H1 (cell line): ENCODE measurements around the gene ZDHHC11. TPM values are rescaled to one million over a fixed set of nuclear protein-coding genes. Genes with fewer than 3 reads are reported as not detected.
"Not testable (repeated sequence)": the region's sequence is repeated elsewhere in the genome, so short reads cannot be mapped to it uniquely, and the experiment has no call there.

ENCODE experiments used
- CTCF ChIA-PET: fragments of 300-600 bp; sonication (Branson Sonifier 250); formaldehyde crosslinking; loops from one replicate; lab custom pipeline; 2021; ENCODE audit not compliant: partially characterized antibody; lab: Charles Lee
- POLR2A ChIA-PET: fragments of 300-600 bp; sonication (Branson Sonifier 250); formaldehyde crosslinking; loops from one replicate; lab custom pipeline; 2021; ENCODE audit warnings: inconsistent platforms; ENCODE audit not compliant: partially characterized antibody; lab: Charles Lee
- DNase-seq, 2 experiments: peaks; one replicate each; pipeline versions ENCODE4 v3.0.0 to v3.0.0-alpha.2; 2010 to 2022; ENCODE audit warnings: low spot score in 2 of 2, low read depth in 1 of 2, mixed read lengths in 1 of 2
- FAIRE-seq: peaks from 2 replicates; lab custom pipeline; 2011; peaks lifted over from hg19 to GRCh38; lab: Jason Lieb, UNC
- H2AFZ ChIP-seq: 2 replicates; pipeline ENCODE4 v1.8.1; 2012; ENCODE audit warnings: low read length, inconsistent platforms
- H2AK5ac ChIP-seq: 2 replicates; pipeline ENCODE4 v1.6.1; 2013; ENCODE audit warnings: low read depth, low read length
- H2BK120ac ChIP-seq: replicated peaks from 2 replicates; pipeline ENCODE3; 2013; ENCODE audit warnings: low read depth, low read length, inconsistent platforms
- H2BK12ac ChIP-seq: 2 replicates; pipeline ENCODE4 v1.6.1; 2013; ENCODE audit warnings: low read depth, low read length
- H2BK15ac ChIP-seq: 2 replicates; pipeline ENCODE4 v1.6.1; 2013; ENCODE audit warnings: low read length
- H2BK20ac ChIP-seq: 2 replicates; pipeline ENCODE4 v1.6.1; 2013; ENCODE audit warnings: low read length
- H2BK5ac ChIP-seq: 2 replicates; pipeline ENCODE4 v1.6.1; 2013; ENCODE audit warnings: low read depth, low read length
- H3K14ac ChIP-seq: 2 replicates; pipeline ENCODE4 v1.6.1; 2013; ENCODE audit warnings: inconsistent platforms; ENCODE audit not compliant: insufficient read length
- H3K18ac ChIP-seq: 2 replicates; pipeline ENCODE4 v1.6.1; 2013; ENCODE audit warnings: low read length; ENCODE audit errors: extremely low read depth
- H3K23ac ChIP-seq: 2 replicates; pipeline ENCODE4 v1.6.1; 2013; ENCODE audit warnings: inconsistent platforms; ENCODE audit not compliant: insufficient read length
- H3K23me2 ChIP-seq: 2 replicates; pipeline ENCODE4 v1.6.1; 2013; ENCODE audit warnings: low read depth, low read length
- H3K27ac ChIP-seq: 2 replicates; pipeline ENCODE4 v1.6.1; 2011; ENCODE audit warnings: low read depth, low read length, inconsistent platforms
- H3K27me3 ChIP-seq, 4 experiments: replicated peaks in 1 of 4; 1 replicate in 1 of 4; 2 replicates in 3 of 4; pipeline versions ENCODE4 v1.6.1 to v1.8.1; 2011 to 2013; ENCODE audit warnings: low read length in 3 of 4, mild to moderate bottlenecking in 3 of 4, inconsistent platforms in 2 of 4, mixed read lengths in 2 of 4, moderate library complexity in 1 of 4; ENCODE audit not compliant: control insufficient read depth in 3 of 4, insufficient read depth in 3 of 4; ENCODE audit errors: extremely low read depth in 1 of 4
- H3K36me3 ChIP-seq, 4 experiments: 2 replicates each; pipeline versions ENCODE4 v1.6.1 to v1.8.1; 2011 to 2013; ENCODE audit warnings: mild to moderate bottlenecking in 4 of 4, low read length in 3 of 4, moderate library complexity in 2 of 4, control low read depth in 1 of 4, inconsistent platforms in 1 of 4; ENCODE audit not compliant: insufficient read depth in 4 of 4, control insufficient read depth in 2 of 4
- H3K4ac ChIP-seq: replicated peaks from 2 replicates; pipeline ENCODE3; 2013; ENCODE audit warnings: low read length, low read depth, mixed read lengths, inconsistent platforms; ENCODE audit not compliant: insufficient read length
- H3K4me1 ChIP-seq, 4 experiments: replicated peaks in 1 of 4; 1 replicate in 1 of 4; 2 replicates in 3 of 4; pipeline versions ENCODE4 v1.6.1 to v1.8.1; 2011 to 2013; ENCODE audit warnings: low read length in 3 of 4, inconsistent platforms in 2 of 4, mixed read lengths in 1 of 4; ENCODE audit not compliant: insufficient read depth in 4 of 4, control insufficient read depth in 3 of 4
- H3K4me2 ChIP-seq, 2 experiments: 2 replicates each; pipeline versions ENCODE4 v1.6.1 to v1.8.1; 2011 to 2013; ENCODE audit warnings: low read depth in 2 of 2, low read length in 2 of 2, control low read depth in 1 of 2, inconsistent platforms in 1 of 2, mild to moderate bottlenecking in 1 of 2; ENCODE audit not compliant: insufficient read depth in 1 of 2
- H3K4me3 ChIP-seq, 4 experiments: fragments of 200-600, 300-600 bp in 1 of 4; sonication (generic), shearing (Covaris generic), sonication (Bioruptor Twin) in 1 of 4; 2 replicates each; pipeline versions ENCODE4 v1.5.1 to v1.8.1; 2011 to 2016; ENCODE audit warnings: low read length in 4 of 4, low read depth in 3 of 4, control low read depth in 2 of 4, inconsistent platforms in 2 of 4, mild to moderate bottlenecking in 2 of 4, mixed read lengths in 1 of 4, moderate library complexity in 1 of 4; ENCODE audit not compliant: insufficient read depth in 2 of 4; ENCODE audit errors: extremely low read depth in 1 of 4
- H3K56ac ChIP-seq: replicated peaks from 2 replicates; pipeline ENCODE3; 2013; ENCODE audit warnings: low read depth, mild to moderate bottlenecking, mixed read lengths, low read length, inconsistent platforms; ENCODE audit not compliant: insufficient read length
- H3K79me1 ChIP-seq: 2 replicates; pipeline ENCODE4 v1.6.1; 2013; ENCODE audit warnings: low read depth, low read length, control low read depth
- H3K79me2 ChIP-seq, 2 experiments: 2 replicates each; pipeline versions ENCODE4 v1.6.1 to v1.8.1; 2012 to 2013; ENCODE audit warnings: low read length in 2 of 2, mild to moderate bottlenecking in 2 of 2, inconsistent platforms in 1 of 2; ENCODE audit not compliant: insufficient read depth in 2 of 2, control insufficient read depth in 1 of 2
- H3K9ac ChIP-seq, 4 experiments: replicated peaks in 1 of 4; 1 replicate in 1 of 4; 2 replicates in 3 of 4; pipeline versions ENCODE4 v1.6.1 to v1.8.1; 2011 to 2013; ENCODE audit warnings: low read depth in 3 of 4, low read length in 3 of 4, control low read depth in 2 of 4, mild to moderate bottlenecking in 2 of 4, moderate library complexity in 2 of 4, inconsistent platforms in 1 of 4; ENCODE audit errors: extremely low read depth in 1 of 4
- H3K9me3 ChIP-seq, 2 experiments: 2 replicates each; pipeline versions ENCODE4 v1.6.1 to v1.8.1; 2012 to 2013; ENCODE audit warnings: mild to moderate bottlenecking in 2 of 2, moderate library complexity in 2 of 2, control low read depth in 1 of 2, inconsistent platforms in 1 of 2, low read depth in 1 of 2, low read length in 1 of 2, mixed read lengths in 1 of 2; ENCODE audit not compliant: insufficient read depth in 2 of 2
- H4K20me1 ChIP-seq, 2 experiments: replicated peaks in 1 of 2; 2 replicates each; pipeline versions ENCODE3 to v1.8.1; 2011 to 2013; ENCODE audit warnings: inconsistent platforms in 2 of 2, low read length in 2 of 2, mild to moderate bottlenecking in 1 of 2; ENCODE audit not compliant: insufficient read depth in 2 of 2, control insufficient read depth in 1 of 2
- H4K5ac ChIP-seq: 2 replicates; pipeline ENCODE4 v1.6.1; 2013; ENCODE audit warnings: low read length, low read depth, mixed read lengths, inconsistent platforms; ENCODE audit not compliant: insufficient read length
- H4K8ac ChIP-seq: 2 replicates; pipeline ENCODE4 v1.8.0; 2013; ENCODE audit warnings: mild to moderate bottlenecking, moderate library complexity, low read length, inconsistent platforms; ENCODE audit not compliant: insufficient read depth; ENCODE audit errors: extremely low read depth
- H4K91ac ChIP-seq: replicated peaks from 2 replicates; pipeline ENCODE3; 2013; ENCODE audit warnings: low read length, mixed read lengths, inconsistent platforms; ENCODE audit not compliant: insufficient read length
- WGBS, 2 experiments: shearing (Covaris generic) in 1 of 2; methylation state at CpG; one replicate each; pipeline versions ENCODE4 v1.1.6 to v1.1.7; 2013 to 2015; ENCODE audit warnings: low lambda C conversion rate in 2 of 2, mixed read lengths in 2 of 2, inconsistent platforms in 1 of 2, low coverage in 1 of 2, missing lambda C conversion rate in 1 of 2; ENCODE audit not compliant: insufficient replicate concordance in 2 of 2, insufficient coverage in 1 of 2, insufficient read length in 1 of 2; ENCODE audit errors: extremely low coverage in 1 of 2, missing lambda C conversion rate in 1 of 2; 5-methylcytosine and 5-hydroxymethylcytosine counted together
- polyA plus RNA-seq, 7 experiments: library from polyadenylated mRNA; depleted of rRNA in 3 of 7; stranded (reverse) in 5 of 7; unstranded in 2 of 7; fragments of >200 nt in 5 of 7; fragments of 200-250 nt in 2 of 7; gene quantifications; 1 replicate in 5 of 7; 2 replicates in 1 of 7; 4 replicates in 1 of 7; pipeline versions ENCODE4 v1.2.1 to v1.2.3, GENCODE V29; 2011 to 2013; ENCODE audit warnings: missing spikeins in 2 of 7, mixed read lengths in 2 of 7
- total RNA-seq: library from RNA; stranded (reverse); fragmentation: NEBNext Ultra II Directional; extraction: Animal tissue kit (Norgen Biotek cat#: 25700); gene quantifications from 2 replicates; pipeline ENCODE4 v1.2.1, GENCODE V29; 2021

The ZDHHC11 gene
- total and polyA plus RNA-seq, 2 of the 8 experiments (the other 6 are each of a cell fraction or from before 2014, with no cell fraction given), result 4.7 to 16.6 TPM

DNA sequence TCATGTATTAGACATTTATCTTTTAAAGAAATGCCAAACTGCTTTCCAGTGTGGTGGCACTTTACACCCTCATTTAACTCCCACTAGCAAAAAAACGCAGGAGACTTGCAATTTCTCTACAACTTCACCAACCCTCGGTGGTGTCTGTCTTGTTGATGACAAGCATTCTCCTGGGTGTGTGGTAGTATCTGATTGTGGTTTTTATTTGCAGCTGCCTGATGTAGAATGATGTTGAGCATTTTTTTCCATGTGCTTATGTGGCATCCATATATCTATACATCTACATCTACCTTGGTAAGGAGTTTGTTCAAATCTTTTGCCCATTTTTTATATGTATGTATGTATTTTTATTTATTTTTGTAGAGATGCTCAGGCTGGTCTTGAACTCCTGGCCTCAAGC, 16.8 kb downstream of the ZDHHC11 start:
- H4K91ac ChIP-seq, H2AFZ ChIP-seq, H2BK20ac ChIP-seq, POLR2A ChIA-PET, H2BK12ac ChIP-seq, H2BK5ac ChIP-seq, H4K5ac ChIP-seq, H3K18ac ChIP-seq, H3K4me1 ChIP-seq, H4K20me1 ChIP-seq, CTCF ChIA-PET, H3K9me3 ChIP-seq, H3K4ac ChIP-seq, H3K4me3 ChIP-seq, H3K36me3 ChIP-seq, DNase-seq, H3K9ac ChIP-seq, H4K8ac ChIP-seq, H3K79me2 ChIP-seq, H3K27ac ChIP-seq, H2AK5ac ChIP-seq, H3K23me2 ChIP-seq, H3K14ac ChIP-seq, H3K4me2 ChIP-seq, H2BK15ac ChIP-seq, H3K27me3 ChIP-seq, H3K56ac ChIP-seq, FAIRE-seq, H3K79me1 ChIP-seq, H3K23ac ChIP-seq, H2BK120ac ChIP-seq: not testable (repeated sequence)
- 84% methylated on average over 2 of the region's 2 CpGs; no CpG with 5 or more reads in 1 of the 2 experiments for WGBS, 2 experiments

DNA sequence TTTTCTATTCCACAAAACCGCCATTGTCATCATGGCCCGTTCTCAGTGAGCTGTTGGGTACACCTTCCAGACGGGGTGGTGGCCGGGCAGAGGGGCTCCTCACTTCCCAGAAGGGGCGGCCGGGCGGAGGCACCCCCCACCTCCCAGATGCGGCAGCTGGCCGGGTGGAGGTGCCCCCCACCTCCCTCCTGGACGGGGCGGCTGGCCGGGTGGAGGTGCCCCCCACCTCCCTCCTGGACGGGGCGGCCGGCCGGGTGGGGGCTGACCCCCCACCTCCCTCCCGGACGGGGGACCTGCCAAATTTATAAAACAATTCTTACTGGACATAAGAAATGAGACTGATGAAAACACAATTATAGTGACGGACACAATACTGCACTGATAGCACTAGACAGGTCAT, 22.6 kb downstream of the ZDHHC11 start:
- H4K8ac ChIP-seq, H4K91ac ChIP-seq, H3K4me3 ChIP-seq, H3K4ac ChIP-seq, H2BK12ac ChIP-seq, H3K14ac ChIP-seq, H3K27me3 ChIP-seq, H2BK120ac ChIP-seq, H3K18ac ChIP-seq, H3K23ac ChIP-seq, H3K4me1 ChIP-seq, H3K36me3 ChIP-seq, H3K56ac ChIP-seq, H2BK20ac ChIP-seq, H3K79me2 ChIP-seq, H4K5ac ChIP-seq, H3K27ac ChIP-seq, FAIRE-seq, H2AFZ ChIP-seq, H4K20me1 ChIP-seq, H2BK5ac ChIP-seq, CTCF ChIA-PET, H2AK5ac ChIP-seq, H3K9ac ChIP-seq, POLR2A ChIA-PET, H3K9me3 ChIP-seq, H3K79me1 ChIP-seq, H3K23me2 ChIP-seq, DNase-seq, H2BK15ac ChIP-seq, H3K4me2 ChIP-seq: not testable (repeated sequence)
- 88% methylated on average over 6 of the region's 19 CpGs; no CpG with 5 or more reads in 1 of the 2 experiments for WGBS, 2 experiments
